HTERT RPE-1 (cell line): ENCODE measurements around the gene COL25A1.
"Not testable (repeated sequence)": the region's sequence is repeated elsewhere in the genome, so short reads cannot be mapped to it uniquely, and the experiment has no call there.

ENCODE experiments used
- in situ Hi-C: fragments of 300-500 bp; cut with MboI; formaldehyde crosslinking; loops from 4 replicates; pipeline ENCODE4 v1.14.3; 2020; ENCODE audit warnings: low sequenced_read_pairs

The COL25A1 gene

GRCh38 chr4:109070677-109071076 is 231.8 kb downstream of the COL25A1 start:
- in situ Hi-C loops = not testable (repeated sequence)

- in situ Hi-C loops = no loop called here
Observed at GRCh38 chr4:109067508-109068235, 234.8 kb downstream of the COL25A1 start.

GRCh38 chr4:109065006-109065405 is 237.5 kb downstream of the COL25A1 start:
- in situ Hi-C loops = no loop called here

GRCh38 chr4:109053257-109053656 is 249.2 kb downstream of the COL25A1 start:
- in situ Hi-C loops = no loop called here

- in situ Hi-C loops = no loop called here
Observed at GRCh38 chr4:109052821-109053220, 249.6 kb downstream of the COL25A1 start.

- in situ Hi-C loops = no loop called here
Observed at GRCh38 chr4:109051054-109051453, 251.4 kb downstream of the COL25A1 start.

- in situ Hi-C loops = no loop called here
Observed at GRCh38 chr4:109049926-109050325, 252.5 kb downstream of the COL25A1 start.

- in situ Hi-C loops = no loop called here
Observed at GRCh38 chr4:109046471-109047201, 255.8 kb downstream of the COL25A1 start.

GRCh38 chr4:109044431-109044830 is 258.0 kb downstream of the COL25A1 start:
- in situ Hi-C loops = no loop called here

GRCh38 chr4:109043286-109043685 is 259.2 kb downstream of the COL25A1 start:
- in situ Hi-C loops = no loop called here

GRCh38 chr4:109041463-109042360 is 260.7 kb downstream of the COL25A1 start:
- in situ Hi-C loops = no loop called here

GRCh38 chr4:109040441-109040840 is 262.0 kb downstream of the COL25A1 start:
- in situ Hi-C loops = no loop called here

- in situ Hi-C loops = no loop called here
Observed at GRCh38 chr4:109037026-109037425, 265.4 kb downstream of the COL25A1 start.

GRCh38 chr4:109033993-109034392 is 268.5 kb downstream of the COL25A1 start:
- in situ Hi-C loops = no loop called here

- in situ Hi-C loops = no loop called here
Observed at GRCh38 chr4:109032671-109033070, 269.8 kb downstream of the COL25A1 start.

- in situ Hi-C loops = no loop called here
Observed at GRCh38 chr4:109029987-109030386, 272.5 kb downstream of the COL25A1 start.

GRCh38 chr4:109027016-109027500 is 275.4 kb downstream of the COL25A1 start:
- in situ Hi-C loops = no loop called here

GRCh38 chr4:109026588-109026987 is 275.9 kb downstream of the COL25A1 start:
- in situ Hi-C loops = no loop called here

GRCh38 chr4:109025471-109026076 is 276.9 kb downstream of the COL25A1 start:
- in situ Hi-C loops = no loop called here

- in situ Hi-C loops = no loop called here
Observed at GRCh38 chr4:109022961-109023360, 279.5 kb downstream of the COL25A1 start.

- in situ Hi-C loops = not testable (repeated sequence)
Observed at GRCh38 chr4:109021630-109022029, 280.8 kb downstream of the COL25A1 start.
